ENCODE results near the gene PLEKHA6.

The PLEKHA6 gene

GRCh38 chr1:204357551-204358490 lies 1.9 kb downstream of the PLEKHA6 start:
- no peak for DNase-seq (ENCODE audit: low read depth in 2 of 2)

GRCh38 chr1:204356997-204357396 lies 2.7 kb downstream of the PLEKHA6 start:
- DNase-seq (ENCODE audit: low read depth in 2 of 2), result no peak

DNA sequence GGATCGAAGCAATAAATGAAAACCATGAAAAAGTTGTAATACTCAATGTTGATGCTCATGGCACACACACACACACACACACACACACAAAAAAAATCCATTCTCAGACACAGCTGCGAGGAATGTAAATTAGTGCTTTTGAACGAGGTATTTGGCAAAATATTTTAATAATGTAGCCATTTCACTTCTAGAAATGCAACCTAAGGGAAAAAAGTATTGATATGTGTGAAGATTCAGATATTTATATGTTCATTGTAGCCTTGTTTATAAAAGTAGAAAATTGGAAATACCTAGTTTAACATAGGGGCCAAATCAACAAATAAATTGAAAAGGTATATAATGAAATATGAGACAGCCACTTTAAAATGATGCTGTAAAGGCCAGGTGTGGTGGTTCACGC lies 3.8 kb downstream of the PLEKHA6 start:
- DNase-seq (ENCODE audit: low read depth in 2 of 2), result no peak

DNA sequence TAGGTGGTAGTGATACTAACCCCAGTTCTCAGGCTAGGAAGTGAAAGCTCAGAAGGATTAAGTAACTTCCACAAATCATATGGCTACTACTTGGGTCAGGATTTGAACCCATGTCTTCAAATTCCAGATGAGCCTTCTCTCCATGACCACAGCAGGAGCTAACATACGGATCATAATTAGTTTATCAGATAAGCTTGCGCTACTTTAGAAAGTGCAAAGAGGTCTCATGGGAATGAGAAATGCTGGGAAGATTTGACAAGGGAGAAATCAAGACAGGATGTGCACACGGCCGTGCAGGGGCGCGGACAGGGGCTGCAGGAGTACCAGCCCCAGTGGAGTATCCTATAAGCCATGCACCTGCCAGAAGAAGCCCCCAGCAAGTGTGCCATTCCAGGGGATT lies 5.2 kb downstream of the PLEKHA6 start:
- DNase-seq (ENCODE audit: low read depth in 2 of 2), result no peak

DNA sequence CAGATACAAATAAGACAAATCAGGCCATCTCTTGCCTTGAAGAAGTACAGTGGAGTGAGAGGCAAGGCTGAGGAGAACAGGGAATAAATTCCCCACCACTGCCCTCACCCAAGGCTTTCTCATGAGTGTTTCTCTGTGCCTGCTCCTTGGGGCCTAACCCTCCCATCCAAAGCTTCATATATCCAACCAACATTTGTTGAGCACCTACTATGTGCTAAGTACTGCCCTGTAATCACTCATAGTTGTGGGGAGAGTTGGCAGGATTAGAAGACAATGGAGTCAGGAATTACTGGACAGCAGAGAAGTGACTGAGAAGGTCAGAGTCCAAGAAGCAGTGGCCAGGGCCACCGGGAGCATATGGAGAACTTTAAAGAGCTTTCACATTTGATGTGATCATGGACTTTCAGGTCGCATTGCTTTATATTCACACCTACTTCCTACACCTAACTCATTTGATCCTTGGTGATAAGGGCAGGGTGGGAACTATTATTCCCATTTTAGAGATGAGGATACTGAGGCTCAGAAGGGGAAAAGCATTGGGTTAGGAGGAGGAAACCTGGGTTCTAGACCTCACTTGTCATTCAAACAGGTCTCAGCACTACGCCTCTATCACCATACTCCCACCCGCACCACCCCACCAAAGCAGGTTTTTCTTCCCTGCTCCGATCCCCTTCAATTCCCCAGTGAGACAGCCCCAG lies 6.4 kb downstream of the PLEKHA6 start:
- DNase-seq (ENCODE audit: low read depth in 2 of 2), result no peak

DNA sequence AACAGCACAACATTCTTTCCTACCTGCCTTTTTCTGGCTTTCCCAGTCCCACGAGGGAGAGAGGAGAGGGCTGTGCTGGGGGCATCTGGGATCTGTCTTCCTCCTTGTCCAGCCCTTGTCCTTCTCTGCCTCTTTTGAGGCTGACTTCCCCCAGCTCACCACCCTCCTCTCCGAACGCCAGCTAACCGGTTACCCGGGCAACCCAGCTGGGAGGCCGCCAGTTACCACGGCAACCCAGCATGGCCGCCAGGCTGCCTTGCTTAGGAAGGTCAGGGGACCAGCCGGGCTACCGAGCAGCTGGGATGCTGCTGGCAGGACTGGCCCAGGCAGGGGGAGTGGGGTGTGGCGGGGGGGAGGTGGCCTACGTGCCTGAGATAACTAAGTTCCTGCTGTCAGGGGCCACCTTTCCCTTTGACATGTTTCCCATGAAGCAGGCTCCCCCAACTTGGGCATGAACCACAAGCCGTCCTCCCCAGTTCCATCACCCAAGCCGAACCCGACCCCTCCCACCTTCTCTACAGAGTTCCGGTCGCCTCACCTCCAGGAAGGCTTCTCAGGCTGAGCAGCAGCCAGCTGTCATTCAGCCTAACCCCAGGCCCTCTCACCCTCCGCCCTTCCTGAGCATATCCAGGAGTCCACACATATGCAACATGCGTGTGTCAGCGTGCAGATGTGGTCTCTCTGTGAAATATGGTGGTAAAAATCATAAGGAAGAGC lies 8.7 kb downstream of the PLEKHA6 start:
- DNase-seq (ENCODE audit: low read depth in 2 of 2), result no peak

GRCh38 chr1:204350312-204350711 lies 9.4 kb downstream of the PLEKHA6 start:
- DNase-seq (ENCODE audit: low read depth in 2 of 2), result no peak

DNA sequence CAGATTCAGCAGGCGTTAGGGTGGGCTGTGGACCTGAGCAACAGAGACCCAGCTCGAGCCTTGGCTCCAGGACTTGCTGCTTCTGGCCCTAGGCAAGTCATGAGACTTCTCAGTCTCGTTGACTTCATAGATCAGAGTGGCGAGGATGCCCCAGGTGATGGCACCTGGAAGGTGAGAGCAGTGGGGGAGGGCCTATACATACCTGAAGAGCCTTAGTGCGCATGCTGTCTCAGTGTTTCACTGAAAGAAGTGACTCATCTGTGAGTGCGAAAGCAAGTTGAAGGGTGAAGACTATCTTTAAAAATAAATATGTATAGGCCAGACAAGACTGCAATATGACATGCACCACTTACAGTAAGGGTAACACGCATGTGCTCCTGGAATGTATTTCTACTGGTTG lies 10.1 kb downstream of the PLEKHA6 start:
- DNase-seq (ENCODE audit: low read depth in 2 of 2), result no peak

DNA sequence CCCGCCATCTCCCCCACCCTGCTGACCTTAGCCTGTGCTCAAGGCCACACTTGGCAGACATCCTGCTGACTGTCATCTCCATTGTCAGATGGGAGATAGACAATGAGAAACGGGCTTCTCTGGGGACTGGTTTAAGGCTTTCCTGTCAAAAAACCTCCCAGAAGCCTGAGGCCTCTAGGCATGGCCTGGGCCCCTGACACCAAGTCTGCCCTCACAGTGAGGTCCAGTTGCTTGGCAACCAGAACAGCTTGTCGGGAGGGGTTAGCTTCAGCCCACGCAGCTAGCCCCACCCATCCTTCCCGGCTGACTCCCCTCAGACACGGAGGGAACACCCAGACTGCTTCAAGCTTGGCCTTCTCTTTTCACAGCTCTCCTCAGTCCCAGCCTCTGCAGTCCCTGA lies 11.0 kb downstream of the PLEKHA6 start:
- DNase-seq (ENCODE audit: low read depth in 2 of 2), result no peak

DNA sequence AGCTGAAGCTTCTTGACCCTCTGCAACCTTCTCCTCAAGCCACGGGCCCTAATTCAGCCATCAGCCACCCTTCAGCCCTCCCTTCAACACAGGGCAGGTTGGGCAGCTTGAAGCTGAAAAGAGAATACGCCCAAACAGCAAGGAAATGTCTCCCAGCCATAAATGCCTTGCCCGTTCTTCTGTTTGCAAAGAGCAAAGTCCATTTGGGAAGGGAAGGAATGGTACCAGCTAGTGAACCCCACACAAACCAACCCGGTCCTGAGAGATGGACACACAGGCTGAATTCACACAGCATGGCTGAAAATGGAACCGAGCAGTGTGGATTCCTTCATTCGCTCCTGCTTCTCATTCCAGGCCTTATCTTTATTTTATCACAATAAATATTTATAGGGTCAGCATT lies 11.5 kb downstream of the PLEKHA6 start:
- DNase-seq (ENCODE audit: low read depth in 2 of 2), result no peak

DNA sequence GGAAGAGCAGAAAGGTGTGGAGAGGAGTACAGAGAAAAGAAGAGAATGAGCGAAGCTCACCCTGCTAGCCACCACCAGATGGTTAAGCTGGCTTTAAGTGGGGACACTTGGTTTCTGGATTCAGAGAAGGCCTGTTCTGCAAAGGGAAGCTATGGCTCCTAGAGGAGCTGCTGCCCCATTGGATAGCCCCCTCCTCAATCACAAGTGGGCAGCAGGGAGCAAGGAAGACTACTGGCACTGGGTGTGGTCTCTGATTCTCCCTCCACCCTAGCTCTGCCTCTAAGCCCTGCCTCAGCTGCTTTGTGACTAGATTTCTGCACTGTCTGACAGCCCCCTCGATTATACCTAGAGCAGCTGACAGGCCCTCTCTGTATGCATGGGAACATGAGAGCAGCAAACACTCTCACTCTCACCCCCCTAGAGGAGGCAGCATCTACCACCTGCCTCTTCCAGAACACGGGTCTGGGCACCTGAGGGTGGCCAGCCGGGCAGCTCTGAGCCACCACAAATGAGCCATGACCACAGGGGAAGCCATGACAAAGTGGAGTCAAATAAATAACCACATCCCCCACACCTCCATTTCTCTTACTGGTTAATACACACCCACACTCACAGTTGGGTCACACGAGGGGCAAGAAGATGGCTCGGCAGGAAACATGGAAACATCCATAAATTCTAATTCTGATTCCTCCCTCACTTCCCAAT lies 13.6 kb downstream of the PLEKHA6 start:
- no peak for DNase-seq (ENCODE audit: low read depth in 2 of 2)

GRCh38 chr1:204345438-204345841 lies 14.3 kb downstream of the PLEKHA6 start:
- DNase-seq (ENCODE audit: low read depth in 2 of 2), result no peak

DNA sequence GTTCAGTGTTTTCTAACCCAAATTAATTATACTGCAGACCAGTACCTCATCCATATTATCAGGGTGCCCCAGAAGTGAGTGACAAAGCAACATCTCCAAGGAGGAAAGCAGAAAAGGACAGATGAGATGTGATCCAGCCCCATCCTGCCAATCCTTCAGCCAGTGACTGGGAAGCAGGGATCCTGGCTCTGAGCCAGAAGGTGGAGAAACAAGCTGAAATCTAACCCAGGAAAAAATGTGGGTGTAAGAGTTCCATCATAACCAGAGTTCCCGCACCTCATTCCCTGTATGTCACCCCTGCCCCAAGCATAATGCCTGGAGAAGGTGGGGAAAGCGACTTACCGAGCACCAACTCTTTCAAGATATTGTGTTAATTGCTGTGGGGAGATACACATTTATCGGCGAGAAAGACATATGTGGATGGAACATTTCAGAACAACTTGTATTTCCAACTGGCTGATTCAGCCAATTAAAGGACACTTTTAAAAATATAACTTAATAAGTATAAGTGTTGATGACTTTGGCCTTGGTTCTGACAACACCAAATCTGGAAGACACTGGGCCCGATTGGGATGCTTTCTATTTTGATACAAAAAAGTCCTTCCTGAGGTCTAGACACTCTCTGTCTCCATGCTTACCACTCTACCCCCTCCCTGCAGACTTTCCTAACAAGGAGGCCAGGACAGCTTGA lies 14.9 kb downstream of the PLEKHA6 start:
- DNase-seq (ENCODE audit: low read depth in 2 of 2), result no peak

- no peak for DNase-seq (ENCODE audit: low read depth in 2 of 2)
Measured at GRCh38 chr1:204343802-204344201, 15.9 kb downstream of the PLEKHA6 start.

DNA sequence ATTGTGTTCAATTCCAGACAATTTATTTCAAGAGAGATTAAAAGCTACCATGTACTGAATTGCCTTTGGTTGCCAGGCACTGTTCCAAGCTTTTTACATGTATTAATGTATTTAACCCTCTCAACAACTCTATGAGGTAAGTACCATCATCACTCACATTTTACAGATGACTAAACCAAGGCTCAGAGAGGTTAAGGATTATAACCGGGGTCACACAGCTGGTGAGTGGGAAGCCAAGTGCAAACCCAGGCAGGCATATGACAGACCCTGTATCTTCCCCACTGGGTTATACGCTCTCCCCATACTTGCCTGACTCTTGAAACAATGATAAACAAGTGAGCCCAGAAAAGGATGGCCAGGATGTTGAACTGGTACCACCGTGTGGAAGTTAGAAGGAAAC lies 16.5 kb downstream of the PLEKHA6 start:
- DNase-seq (ENCODE audit: low read depth in 2 of 2), result no peak

GRCh38 chr1:204342310-204342709 lies 17.4 kb downstream of the PLEKHA6 start:
- DNase-seq (ENCODE audit: low read depth in 2 of 2), result no peak

- no peak for DNase-seq (ENCODE audit: low read depth in 2 of 2)
Measured at GRCh38 chr1:204341380-204341779, 18.3 kb downstream of the PLEKHA6 start.

GRCh38 chr1:204340081-204340889 lies 19.4 kb downstream of the PLEKHA6 start:
- no peak for DNase-seq (ENCODE audit: low read depth in 2 of 2)

- no peak for DNase-seq (ENCODE audit: low read depth in 2 of 2)
Measured at GRCh38 chr1:204339541-204339940, 20.2 kb downstream of the PLEKHA6 start.

GRCh38 chr1:204338997-204339396 lies 20.7 kb downstream of the PLEKHA6 start:
- no peak for DNase-seq (ENCODE audit: low read depth in 2 of 2)

All from activated CD4-positive, alpha-beta T cell treated with anti-CD3 and anti-CD28 coated beads for 24 hours (primary cell).